HG03039 (cell line): ENCODE measurements around the gene MIDN.
"Not testable (repeated sequence)": the region's sequence is repeated elsewhere in the genome, so short reads cannot be mapped to it uniquely, and the experiment has no call there.

Experiments
- ATAC-seq: cut with Tn5 transposase; IDR thresholded peaks from one replicate; pipeline ENCODE4 v1.9.1; 2021; ENCODE audit warnings: mild to moderate bottlenecking, moderate library complexity; ENCODE audit not compliant: unreplicated experiment

MIDN gene

DNA sequence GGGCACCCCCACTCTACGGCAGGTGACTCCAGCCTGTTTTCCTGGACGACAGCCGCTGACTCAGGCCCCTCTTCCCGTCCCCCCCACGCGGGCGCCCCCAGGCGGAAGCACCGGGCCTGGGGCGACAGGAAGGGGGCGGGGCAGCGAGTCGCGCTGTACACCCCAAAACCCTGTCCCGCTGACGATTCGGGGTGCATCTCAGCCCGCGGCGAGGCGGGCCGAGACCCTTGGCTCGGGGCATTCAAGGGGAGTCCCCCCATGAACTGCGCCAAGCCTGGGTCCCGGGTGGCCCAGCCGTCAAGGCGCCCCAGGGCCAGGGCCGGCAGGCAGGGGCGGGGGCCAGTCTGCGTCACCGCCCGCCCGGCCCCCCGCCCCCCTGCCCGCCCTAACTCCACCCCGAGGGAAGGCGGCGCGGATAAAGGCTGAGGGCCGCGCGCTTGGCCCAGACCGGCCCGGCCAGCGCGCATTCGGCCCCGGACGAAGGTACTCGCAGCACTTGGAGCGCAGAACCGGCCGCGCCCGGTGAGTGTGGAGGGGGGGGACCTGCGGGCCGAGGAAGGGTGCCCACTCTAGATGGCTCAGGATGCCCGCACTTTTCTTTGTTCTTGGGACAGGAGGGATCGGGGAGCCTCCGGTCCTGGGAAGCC, at the start of gene MIDN:
Gene MIDN (plus strand): TSS at position 445 of the 647 bp plus-strand sequence. CDS start 1,714 bp downstream, outside the sequence.
- peak; percentile 9 for ATAC-seq

DNA sequence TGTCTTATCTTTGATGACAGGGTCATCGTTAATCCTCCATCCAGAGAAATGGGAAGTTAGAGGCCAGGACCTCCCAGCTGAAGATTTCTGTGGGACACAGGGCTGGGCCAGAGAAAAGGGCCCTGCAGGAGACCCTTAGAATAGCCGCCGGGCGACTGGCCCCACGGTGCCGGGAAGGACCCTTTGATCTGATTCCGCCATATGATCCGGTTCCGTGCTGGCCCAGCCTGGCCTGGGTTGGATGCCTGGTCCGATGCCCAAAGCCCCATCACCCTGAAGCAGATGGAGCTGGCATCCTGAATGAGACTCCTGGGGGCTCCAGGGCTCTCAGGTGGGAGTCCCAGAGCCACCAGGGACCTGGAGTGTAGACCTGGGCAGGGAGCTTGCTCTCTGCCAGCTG, 48.9 kb upstream of the MIDN start:
- no peak for ATAC-seq

- not testable (repeated sequence) for ATAC-seq
These were observed 47.8 kb upstream of the MIDN start for GRCh38 chr19:1200614-1201013.

DNA sequence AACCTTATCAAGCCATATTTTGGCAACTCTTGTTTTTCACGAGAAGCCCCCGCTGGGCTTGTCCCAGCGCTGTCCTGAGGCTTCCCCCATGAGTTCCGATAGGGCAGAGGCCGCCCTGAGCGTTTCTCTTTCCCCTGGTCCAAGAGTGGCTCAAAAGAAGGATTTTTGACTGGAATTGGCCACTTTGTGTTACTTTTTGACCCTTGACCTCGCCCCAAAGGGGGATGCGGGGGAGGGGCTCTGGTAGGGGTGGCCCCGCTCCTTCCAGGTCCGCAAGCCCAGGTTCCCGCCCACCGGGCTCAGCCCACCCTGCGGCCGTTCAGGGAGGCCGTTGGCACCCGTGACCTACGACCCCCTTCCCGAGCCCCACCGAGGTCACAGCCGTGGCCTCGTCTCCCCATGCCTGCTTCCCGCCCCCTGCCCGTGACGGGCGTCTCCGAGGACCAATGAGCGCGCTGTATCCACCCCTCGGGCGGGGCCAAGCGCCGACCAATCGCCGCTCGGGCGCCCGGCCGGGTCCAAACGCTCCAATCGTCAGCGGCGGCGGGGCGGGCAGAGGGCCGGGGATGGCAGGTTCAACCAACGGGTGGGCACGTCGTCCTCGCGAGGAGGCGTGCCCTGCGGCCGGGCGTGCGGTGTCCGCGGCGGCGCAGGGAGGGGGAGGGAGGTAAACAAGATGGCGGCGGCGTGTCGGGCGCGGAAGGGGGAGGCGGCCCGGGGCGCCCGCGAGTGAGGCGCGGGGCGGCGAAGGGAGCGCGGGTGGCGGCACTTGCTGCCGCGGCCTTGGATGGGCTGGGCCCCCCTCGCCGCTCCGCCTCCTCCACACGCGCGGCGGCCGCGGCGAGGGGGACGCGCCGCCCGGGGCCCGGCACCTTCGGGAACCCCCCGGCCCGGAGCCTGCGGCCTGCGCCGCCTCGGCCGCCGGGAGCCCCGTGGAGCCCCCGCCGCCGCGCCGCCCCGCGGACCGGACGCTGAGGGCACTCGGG, 43.0 kb upstream of the MIDN start, which contains the start of gene STK11:
Gene STK11 (plus strand): TSS at position 665 of the 986 bp plus-strand sequence. CDS start 1,136 bp downstream, outside the sequence.
- peak; percentile 88 for ATAC-seq

DNA sequence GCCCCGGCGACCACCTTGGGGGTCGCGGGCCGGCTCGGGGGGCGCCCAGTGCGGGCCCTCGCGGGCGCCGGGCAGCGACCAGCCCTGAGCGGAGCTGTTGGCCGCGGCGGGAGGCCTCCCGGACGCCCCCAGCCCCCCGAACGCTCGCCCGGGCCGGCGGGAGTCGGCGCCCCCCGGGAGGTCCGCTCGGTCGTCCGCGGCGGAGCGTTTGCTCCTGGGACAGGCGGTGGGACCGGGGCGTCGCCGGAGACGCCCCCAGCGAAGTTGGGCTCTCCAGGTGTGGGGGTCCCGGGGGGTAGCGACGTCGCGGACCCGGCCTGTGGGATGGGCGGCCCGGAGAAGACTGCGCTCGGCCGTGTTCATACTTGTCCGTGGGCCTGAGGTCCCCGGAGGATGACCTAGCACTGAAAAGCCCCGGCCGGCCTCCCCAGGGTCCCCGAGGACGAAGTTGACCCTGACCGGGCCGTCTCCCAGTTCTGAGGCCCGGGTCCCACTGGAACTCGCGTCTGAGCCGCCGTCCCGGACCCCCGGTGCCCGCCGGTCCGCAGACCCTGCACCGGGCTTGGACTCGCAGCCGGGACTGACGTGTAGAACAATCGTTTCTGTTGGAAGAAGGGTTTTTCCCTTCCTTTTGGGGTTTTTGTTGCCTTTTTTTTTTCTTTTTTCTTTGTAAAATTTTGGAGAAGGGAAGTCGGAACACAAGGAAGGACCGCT, 42.1 kb upstream of the MIDN start:
- no peak for ATAC-seq

- ATAC-seq: no peak
These were observed 41.4 kb upstream of the MIDN start for GRCh38 chr19:1206864-1207450.

DNA sequence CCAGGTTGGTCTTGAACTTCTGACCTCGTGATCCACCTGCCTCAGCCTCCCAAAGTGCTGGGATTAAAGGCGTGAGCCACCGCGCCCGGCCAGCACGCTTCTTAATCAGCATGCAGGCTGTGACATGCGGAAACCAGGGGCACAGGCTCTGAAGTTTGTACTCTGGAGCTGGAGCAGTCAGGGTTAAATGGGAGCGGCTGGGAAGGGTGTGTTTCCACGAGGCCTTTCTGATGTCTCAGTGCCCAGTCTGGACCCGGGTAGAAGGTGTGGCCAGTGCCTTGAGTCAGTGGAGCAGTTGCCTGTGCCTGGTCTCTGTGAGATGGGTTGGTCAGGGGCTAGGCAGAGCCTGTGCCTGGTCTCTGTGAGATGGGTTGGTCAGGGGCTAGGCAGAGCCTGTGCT, 39.6 kb upstream of the MIDN start:
- ATAC-seq: not testable (repeated sequence)

GRCh38 chr19:1210227-1210538, 38.2 kb upstream of the MIDN start:
- no peak for ATAC-seq

DNA sequence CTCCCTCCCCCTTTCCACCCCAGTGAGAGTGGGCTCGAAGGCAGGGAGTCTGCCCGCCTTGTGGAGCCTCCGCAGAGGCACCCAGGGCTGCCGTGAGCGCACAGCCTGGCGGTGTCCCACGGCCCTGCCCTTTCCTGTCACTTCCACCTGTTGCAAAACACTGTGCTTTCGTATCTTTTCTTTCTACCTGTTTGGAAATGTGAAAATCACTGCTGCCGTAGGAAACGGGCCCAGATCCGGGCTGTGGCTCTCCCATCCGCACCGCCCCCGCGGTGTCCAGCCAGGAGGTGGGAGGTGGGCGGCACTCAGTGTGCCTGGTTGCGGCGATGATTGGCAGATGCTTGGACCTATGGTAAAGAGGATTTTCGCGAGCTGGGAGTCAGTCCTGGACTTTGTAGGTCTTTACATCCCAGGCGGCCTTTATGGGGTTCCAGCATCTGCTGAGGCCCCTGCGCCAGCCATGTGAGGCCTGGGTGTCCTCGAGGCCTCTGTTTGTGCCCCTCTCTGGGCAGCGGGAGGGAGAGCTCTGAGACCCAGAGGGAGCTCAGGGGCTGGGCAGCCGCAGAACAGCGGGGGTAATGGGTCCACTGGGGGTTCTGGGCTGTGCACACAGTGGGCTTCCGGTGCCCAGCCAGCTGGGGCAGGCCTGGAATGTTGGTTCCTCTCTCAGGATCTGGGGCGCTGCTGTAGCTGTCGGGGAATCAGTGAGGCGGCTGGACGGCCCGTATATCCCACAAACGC, 36.7 kb upstream of the MIDN start:
- no peak for ATAC-seq

GRCh38 chr19:1213391-1214286, 34.7 kb upstream of the MIDN start:
- no peak for ATAC-seq

GRCh38 chr19:1214299-1214861, 34.0 kb upstream of the MIDN start:
- ATAC-seq: no peak

DNA sequence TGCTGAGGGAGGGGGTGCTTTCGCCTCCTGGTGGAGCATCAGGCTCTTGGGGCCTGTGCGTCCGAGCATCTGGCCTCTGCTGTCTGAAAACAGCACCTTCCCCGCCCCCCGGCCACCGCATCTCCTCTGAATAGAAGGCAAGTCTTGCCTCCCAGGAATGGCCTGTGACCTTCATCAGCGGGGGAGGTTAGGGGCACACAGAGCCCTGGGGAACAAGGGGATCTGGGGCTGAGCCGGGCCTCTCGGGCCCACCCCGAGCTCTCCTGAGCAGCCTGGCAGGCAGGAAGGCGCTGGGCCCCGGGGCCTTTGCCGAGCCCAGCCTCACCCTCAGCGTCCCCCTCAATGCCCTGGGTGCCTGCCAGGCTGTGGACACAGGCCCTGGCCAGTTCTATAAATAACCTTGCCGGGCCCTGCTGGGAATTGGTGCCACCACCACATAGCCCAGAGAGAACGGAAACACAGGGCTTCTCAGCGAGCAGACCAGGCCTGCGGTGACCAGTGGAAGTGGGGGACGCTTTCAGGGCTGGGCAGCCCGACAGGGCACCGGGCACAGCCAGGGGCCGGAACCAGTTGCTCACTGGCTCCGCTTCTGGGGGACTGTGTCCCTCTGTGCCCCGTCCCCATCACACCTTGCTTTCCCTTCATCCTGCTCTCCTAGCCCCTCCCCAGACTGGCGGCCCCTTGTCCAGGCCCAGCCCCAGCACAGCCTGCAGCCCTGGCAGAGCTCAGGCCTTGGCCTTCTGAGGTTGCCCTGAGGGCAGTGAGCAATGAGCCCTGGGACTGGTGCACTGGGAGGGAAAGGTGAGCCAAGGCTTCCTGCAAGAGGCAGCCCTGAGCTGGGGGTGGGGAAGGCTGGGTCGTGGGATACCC, 33.3 kb upstream of the MIDN start:
- ATAC-seq: no peak

DNA sequence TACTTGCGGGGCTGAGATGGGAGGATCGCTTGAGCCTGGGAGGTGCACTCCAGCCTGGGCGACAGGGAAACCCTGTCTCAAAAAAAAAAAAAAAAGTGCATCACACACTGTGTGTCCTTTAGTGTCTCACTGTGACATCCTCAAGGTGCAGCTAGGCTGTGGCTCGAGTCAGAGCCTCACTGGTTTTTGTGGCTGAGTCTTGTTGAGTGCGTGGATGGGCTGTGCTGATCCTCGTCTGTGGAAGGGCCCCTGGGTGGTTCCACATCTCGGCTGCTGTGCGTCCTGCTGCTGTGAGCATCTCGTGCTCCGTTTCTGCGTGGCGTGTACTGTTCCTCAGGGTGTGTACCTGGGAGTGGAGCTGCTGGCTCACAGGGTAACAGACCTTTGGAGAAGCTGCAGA, 31.6 kb upstream of the MIDN start:
- ATAC-seq: no peak

DNA sequence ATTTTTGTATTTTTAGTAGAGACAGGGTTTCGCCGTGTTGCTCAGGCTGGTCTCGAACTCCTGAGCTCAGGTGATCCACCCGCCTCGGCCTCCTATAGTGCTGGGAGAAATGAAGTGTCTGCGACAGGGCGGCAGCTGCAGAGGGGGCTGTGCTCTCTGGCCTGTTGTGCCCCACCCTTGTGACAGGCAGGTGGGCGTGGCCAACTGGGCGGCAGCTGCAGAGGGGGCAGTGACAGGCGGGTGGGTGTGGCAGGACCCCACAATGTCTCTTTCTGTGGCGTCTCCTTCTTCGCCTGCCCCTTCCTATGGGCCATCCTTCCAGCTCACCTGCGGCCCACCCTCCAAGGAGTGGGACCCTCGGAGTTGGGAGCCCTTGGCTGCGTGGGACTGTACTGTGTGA, 31.0 kb upstream of the MIDN start:
- no peak for ATAC-seq

- no peak for ATAC-seq
These were observed 29.4 kb upstream of the MIDN start for GRCh38 chr19:1218751-1219567.

DNA sequence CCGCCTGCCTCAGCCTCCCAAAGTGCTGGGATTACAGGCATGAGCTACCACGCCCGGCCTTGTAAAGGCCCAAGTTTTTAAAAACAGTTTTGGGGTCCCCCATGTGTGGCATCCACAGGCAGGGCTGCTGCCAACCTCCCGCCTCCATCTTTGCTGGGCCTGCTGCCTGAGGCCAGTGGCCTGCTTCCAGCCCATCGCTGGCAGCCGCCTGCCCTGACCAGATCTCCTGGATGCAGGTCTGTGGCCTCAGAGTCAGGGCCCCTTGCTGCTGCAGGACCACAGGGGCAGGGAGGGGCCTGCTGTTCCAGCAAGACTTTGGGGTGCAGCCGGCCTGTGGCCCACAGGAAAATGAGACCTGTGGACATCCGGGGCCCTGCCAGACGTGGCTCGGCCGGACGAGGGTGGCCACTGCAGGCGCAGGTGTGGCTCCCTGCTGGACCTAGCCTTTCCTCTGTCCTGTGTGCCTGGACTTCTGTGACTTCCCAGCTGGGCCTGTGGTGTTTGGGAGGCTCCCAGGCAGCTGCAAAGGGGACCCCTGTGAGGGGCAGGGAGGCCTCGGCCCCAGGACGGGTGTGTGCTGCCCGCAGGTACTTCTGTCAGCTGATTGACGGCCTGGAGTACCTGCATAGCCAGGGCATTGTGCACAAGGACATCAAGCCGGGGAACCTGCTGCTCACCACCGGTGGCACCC, 28.5 kb upstream of the MIDN start:
- no peak for ATAC-seq

- ATAC-seq: no peak
These were observed 27.9 kb upstream of the MIDN start for GRCh38 chr19:1220477-1220930.
